ENCODE measurements around the gene TSPO. TPM values are rescaled to one million over a fixed set of nuclear protein-coding genes. Genes with fewer than 3 reads are reported as not detected.

The TSPO gene
- total RNA-seq, 1 donor from 2014 or later, result 1.6 TPM

GRCh38 chr22:43198936-43199335 is 47.6 kb downstream of the TSPO start:
- Histone ChIP-seq H3K27ac (no peak overlapping the region), H3K79me2 (ENCODE audit: low read depth) (no peaks in the 10 kb centered on the region), H3K4me3 (no peak overlapping the region), H3F3A (ENCODE audit: low read depth) (no peaks in the 10 kb centered on the region), H2AFZ (replicated peaks) (no peak overlapping the region), H4K20me1 (ENCODE audit: low read depth) (no peaks in the 10 kb centered on the region), H3K36me3 (no peaks in the 10 kb centered on the region), H3K9me3 (ENCODE audit: low read depth) (no peaks in the 10 kb centered on the region), H3K9ac (no peak overlapping the region), H3K27me3 (no peaks in the 10 kb centered on the region), H3K4me1 (no peaks in the 10 kb centered on the region), H3K4me2 (no peak overlapping the region)
- Mint-ChIP-seq H3K4me3 (no peak overlapping the region), H3K27me3 (ENCODE audit: insufficient read depth, low read depth) (peaks cover 15% of the 10 kb centered on the region), H3K27ac (peak overlapping the region; percentile 30), H3K36me3 (peaks cover 2% of the 10 kb centered on the region), H3K9me3 (peaks cover 3% of the 10 kb centered on the region), H3K4me1 (peaks cover 12% of the 10 kb centered on the region)
- no peak for DNase-seq (ENCODE audit: low spot score)
- TF ChIP-seq EZH2 (IDR thresholded peaks at IDR 0.05), result no peak
- no peak for TF ChIP-seq EZH2phosphoT487 (IDR thresholded peaks at IDR 0.05)
- no peak for TF ChIP-seq CTCF (IDR thresholded peaks at IDR 0.05)

- H3K79me2 ChIP-seq (ENCODE audit: low read depth), result no peaks in the 10 kb centered on the region
- no peaks in the 10 kb centered on the region for H4K20me1 ChIP-seq (ENCODE audit: low read depth)
- H3K4me3 Mint-ChIP-seq, result no peak overlapping the region
- H3K4me3 ChIP-seq, result no peak overlapping the region
- peaks cover 12% of the 10 kb centered on the region for H3K4me1 Mint-ChIP-seq
- no peak overlapping the region for H3K9ac ChIP-seq
- H3K27ac Mint-ChIP-seq, result peak overlapping the region; percentile 53
- no peaks in the 10 kb centered on the region for H3F3A ChIP-seq (ENCODE audit: low read depth)
- no peaks in the 10 kb centered on the region for H3K27me3 ChIP-seq
- no peaks in the 10 kb centered on the region for H3K4me1 ChIP-seq
- peaks cover 2% of the 10 kb centered on the region for H3K36me3 Mint-ChIP-seq
- TF ChIP-seq EZH2phosphoT487 (IDR thresholded peaks at IDR 0.05) (no peak), CTCF (IDR thresholded peaks at IDR 0.05) (no peak)
- no peaks in the 10 kb centered on the region for H3K36me3 ChIP-seq
- H3K27me3 Mint-ChIP-seq (ENCODE audit: insufficient read depth, low read depth), result peaks cover 15% of the 10 kb centered on the region
- no peak overlapping the region for H3K4me2 ChIP-seq
- no peaks in the 10 kb centered on the region for H3K9me3 ChIP-seq (ENCODE audit: low read depth)
- DNase-seq (ENCODE audit: low spot score), result no peak
- H3K27ac ChIP-seq, result no peak overlapping the region
- peaks cover 3% of the 10 kb centered on the region for H3K9me3 Mint-ChIP-seq
- no peak overlapping the region for H2AFZ ChIP-seq (replicated peaks)
Measured at GRCh38 chr22:43199541-43199940, 48.2 kb downstream of the TSPO start.

- Histone ChIP-seq H3K27me3 (no peaks in the 10 kb centered on the region), H2AFZ (replicated peaks) (no peak overlapping the region), H4K20me1 (ENCODE audit: low read depth) (no peaks in the 10 kb centered on the region), H3K79me2 (ENCODE audit: low read depth) (no peaks in the 10 kb centered on the region), H3K4me3 (no peak overlapping the region), H3K4me1 (no peaks in the 10 kb centered on the region), H3K36me3 (no peaks in the 10 kb centered on the region), H3K27ac (no peak overlapping the region), H3K9me3 (ENCODE audit: low read depth) (no peaks in the 10 kb centered on the region), H3F3A (ENCODE audit: low read depth) (no peaks in the 10 kb centered on the region), H3K9ac (no peak overlapping the region), H3K4me2 (no peak overlapping the region)
- TF ChIP-seq CTCF (IDR thresholded peaks at IDR 0.05) (no peak), EZH2phosphoT487 (IDR thresholded peaks at IDR 0.05) (no peak), EZH2 (IDR thresholded peaks at IDR 0.05) (no peak)
- Mint-ChIP-seq H3K4me3 (no peak overlapping the region), H3K4me1 (peaks cover 12% of the 10 kb centered on the region), H3K36me3 (peaks cover 2% of the 10 kb centered on the region), H3K9me3 (peaks cover under 1% of the 10 kb centered on the region), H3K27ac (no peak overlapping the region), H3K27me3 (ENCODE audit: insufficient read depth, low read depth) (peaks cover 14% of the 10 kb centered on the region)
- DNase-seq (ENCODE audit: low spot score), result no peak
Measured at GRCh38 chr22:43200031-43200430, 48.7 kb downstream of the TSPO start.
